ENCODE data around the gene BARD1. TPM values are rescaled to one million over a fixed set of nuclear protein-coding genes. Genes with fewer than 3 reads are reported as not detected.

Gene BARD1
- total and polyA plus RNA-seq, 2 of the 13 experiments (the other 11 are each of a cell fraction or from before 2014, with no cell fraction given), result 5.3 to 30.4 TPM

DNA sequence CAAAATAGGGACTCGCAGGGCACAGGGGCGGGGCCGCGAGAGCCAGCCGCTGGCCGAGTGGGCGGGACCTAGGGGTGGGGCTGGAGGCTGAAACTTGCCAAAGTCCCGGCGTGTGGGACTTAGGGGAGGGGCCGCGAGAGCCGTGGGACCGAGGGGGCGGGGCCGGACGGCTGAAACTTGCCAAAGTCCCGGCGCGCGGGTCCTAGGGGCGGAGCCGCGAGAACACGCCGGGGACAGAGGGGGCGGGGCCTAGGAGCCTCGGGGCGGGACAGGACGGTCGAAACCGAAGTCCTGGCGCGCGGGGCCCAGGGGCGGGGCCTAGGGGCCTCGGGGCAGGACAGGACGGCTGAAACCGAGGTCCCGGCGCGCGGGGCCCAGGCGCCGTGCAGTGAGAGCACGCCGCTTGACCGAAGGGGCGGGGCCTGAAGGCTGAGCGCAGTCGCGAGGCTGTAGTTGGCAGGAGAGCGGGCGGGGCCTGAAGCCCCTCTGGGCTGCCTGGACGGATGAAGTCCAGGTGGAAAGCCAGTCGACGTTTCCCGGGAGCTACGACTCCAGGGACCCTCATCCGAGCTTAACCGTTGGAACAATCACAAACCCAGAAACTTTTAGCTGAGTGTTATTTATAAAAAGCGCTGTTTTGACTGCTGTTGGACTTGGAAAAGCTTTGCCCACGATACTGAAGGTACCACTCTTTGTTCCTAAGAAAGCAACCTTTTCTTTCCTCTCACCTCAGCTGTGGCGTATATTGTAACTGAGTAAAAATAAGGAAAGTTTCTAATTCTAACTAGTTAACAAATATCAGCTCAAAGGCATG, 475 bp upstream of the BARD1 start (continued):
- TF ChIP-seq ZNF3 (CRISPR knock-in tag; IDR thresholded peaks at IDR 0.05) (no peak), NFRKB (IDR thresholded peaks at IDR 0.05) (no peak), KMT2A (CRISPR knock-in tag; IDR thresholded peaks at IDR 0.05) (peak; percentile 69; the same call in 1 of the 2 replicates), MATR3 (CRISPR knock-in tag; IDR thresholded peaks at IDR 0.05) (no peak), ZMAT3 (CRISPR knock-in tag; conservative IDR thresholded peaks at IDR 0.05) (no peak; the same call in 1 of the 2 replicates), ZNF766 (CRISPR knock-in tag; IDR thresholded peaks at IDR 0.05; ENCODE audit: borderline replicate concordance) (peak; percentile 29; the same call in 1 of the 2 replicates), SIX1 (CRISPR knock-in tag; IDR thresholded peaks at IDR 0.05; ENCODE audit: borderline replicate concordance) (no peak), PCBP2 (optimal IDR thresholded peaks at IDR 0.05; ENCODE audit: low read depth, low read length, poor library complexity, severe bottlenecking) (no peak), MYNN (CRISPR knock-in tag; IDR thresholded peaks at IDR 0.05; ENCODE audit: low read depth) (no peak), ZFYVE20 (CRISPR knock-in tag; IDR thresholded peaks at IDR 0.05; ENCODE audit: borderline replicate concordance, low read depth) (no peak), SP1 (IDR thresholded peaks at IDR 0.05) (no peak), SP1 (CRISPR knock-in tag; IDR thresholded peaks at IDR 0.05) (peak; percentile 85), GLI4 (CRISPR knock-in tag; IDR thresholded peaks at IDR 0.05; ENCODE audit: borderline replicate concordance) (no peak), HOXA9 (CRISPR knock-in tag; IDR thresholded peaks at IDR 0.05; ENCODE audit: borderline replicate concordance) (no peak), PRMT3 (CRISPR knock-in tag; IDR thresholded peaks at IDR 0.05; ENCODE audit: borderline replicate concordance, low read depth) (no peak)
- TF ChIP-seq, protein P1, sequence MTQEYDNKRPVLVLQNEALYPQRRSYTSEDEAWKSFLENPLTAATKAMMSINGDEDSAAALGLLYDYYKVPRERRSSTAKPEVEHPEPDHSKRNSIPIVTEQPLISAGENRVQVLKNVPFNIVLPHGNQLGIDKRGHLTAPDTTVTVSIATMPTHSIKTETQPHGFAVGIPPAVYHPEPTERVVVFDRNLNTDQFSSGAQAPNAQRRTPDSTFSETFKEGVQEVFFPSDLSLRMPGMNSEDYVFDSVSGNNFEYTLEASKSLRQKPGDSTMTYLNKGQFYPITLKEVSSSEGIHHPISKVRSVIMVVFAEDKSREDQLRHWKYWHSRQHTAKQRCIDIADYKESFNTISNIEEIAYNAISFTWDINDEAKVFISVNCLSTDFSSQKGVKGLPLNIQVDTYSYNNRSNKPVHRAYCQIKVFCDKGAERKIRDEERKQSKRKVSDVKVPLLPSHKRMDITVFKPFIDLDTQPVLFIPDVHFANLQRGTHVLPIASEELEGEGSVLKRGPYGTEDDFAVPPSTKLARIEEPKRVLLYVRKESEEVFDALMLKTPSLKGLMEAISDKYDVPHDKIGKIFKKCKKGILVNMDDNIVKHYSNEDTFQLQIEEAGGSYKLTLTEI (CRISPR knock-in tag; conservative IDR thresholded peaks at IDR 0.05), result no peak
- TF ChIP-seq, protein P2, sequence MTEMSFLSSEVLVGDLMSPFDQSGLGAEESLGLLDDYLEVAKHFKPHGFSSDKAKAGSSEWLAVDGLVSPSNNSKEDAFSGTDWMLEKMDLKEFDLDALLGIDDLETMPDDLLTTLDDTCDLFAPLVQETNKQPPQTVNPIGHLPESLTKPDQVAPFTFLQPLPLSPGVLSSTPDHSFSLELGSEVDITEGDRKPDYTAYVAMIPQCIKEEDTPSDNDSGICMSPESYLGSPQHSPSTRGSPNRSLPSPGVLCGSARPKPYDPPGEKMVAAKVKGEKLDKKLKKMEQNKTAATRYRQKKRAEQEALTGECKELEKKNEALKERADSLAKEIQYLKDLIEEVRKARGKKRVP (CRISPR knock-in tag; IDR thresholded peaks at IDR 0.05), result 0 out of 4 replicates have a peak, but pooled peaks of 1 of the 2 experiments have one; percentile 21
- TF ChIP-seq, protein P3, sequence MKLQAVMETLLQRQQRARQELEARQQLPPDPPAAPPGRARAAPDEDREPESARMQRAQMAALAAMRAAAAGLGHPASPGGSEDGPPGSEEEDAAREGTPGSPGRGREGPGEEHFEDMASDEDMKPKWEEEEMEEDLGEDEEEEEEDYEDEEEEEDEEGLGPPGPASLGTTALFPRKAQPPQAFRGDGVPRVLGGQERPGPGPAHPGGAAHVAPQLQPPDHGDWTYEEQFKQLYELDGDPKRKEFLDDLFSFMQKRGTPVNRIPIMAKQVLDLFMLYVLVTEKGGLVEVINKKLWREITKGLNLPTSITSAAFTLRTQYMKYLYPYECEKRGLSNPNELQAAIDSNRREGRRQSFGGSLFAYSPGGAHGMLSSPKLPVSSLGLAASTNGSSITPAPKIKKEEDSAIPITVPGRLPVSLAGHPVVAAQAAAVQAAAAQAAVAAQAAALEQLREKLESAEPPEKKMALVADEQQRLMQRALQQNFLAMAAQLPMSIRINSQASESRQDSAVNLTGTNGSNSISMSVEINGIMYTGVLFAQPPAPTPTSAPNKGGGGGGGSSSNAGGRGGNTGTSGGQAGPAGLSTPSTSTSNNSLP (IDR thresholded peaks at IDR 0.05; ENCODE audit: low read depth, low read length), result no peak
- TF ChIP-seq, protein P4, sequence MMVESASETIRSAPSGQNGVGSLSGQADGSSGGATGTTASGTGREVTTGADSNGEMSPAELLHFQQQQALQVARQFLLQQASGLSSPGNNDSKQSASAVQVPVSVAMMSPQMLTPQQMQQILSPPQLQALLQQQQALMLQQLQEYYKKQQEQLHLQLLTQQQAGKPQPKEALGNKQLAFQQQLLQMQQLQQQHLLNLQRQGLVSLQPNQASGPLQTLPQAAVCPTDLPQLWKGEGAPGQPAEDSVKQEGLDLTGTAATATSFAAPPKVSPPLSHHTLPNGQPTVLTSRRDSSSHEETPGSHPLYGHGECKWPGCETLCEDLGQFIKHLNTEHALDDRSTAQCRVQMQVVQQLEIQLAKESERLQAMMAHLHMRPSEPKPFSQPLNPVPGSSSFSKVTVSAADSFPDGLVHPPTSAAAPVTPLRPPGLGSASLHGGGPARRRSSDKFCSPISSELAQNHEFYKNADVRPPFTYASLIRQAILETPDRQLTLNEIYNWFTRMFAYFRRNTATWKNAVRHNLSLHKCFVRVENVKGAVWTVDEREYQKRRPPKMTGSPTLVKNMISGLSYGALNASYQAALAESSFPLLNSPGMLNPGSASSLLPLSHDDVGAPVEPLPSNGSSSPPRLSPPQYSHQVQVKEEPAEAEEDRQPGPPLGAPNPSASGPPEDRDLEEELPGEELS (CRISPR knock-in tag; IDR thresholded peaks at IDR 0.05), result no peak
